A172 (cell line): Measurements from ENCODE around the gene RSPRY1. TPM values are rescaled to one million over a fixed set of nuclear protein-coding genes. Genes with fewer than 3 reads are reported as not detected.

ENCODE experiments used
- DNase-seq: peaks from one replicate; pipeline ENCODE4 v3.0.0-alpha.2; 2015; ENCODE audit warnings: low spot score
- total RNA-seq: library from RNA; depleted of rRNA; stranded (reverse); fragments of >200 nt; shearing (Covaris generic); gene quantifications from 2 replicates; pipeline ENCODE4 v1.2.3, GENCODE V29; 2014

The RSPRY1 gene
- total RNA-seq, 1 experiment from 2014 or later = 25.8 TPM

- no peak for DNase-seq
Observed at GRCh38 chr16:57224651-57225335, 38.7 kb downstream of the RSPRY1 start.

- DNase-seq = no peak
Observed at GRCh38 chr16:57225978-57226377, 39.8 kb downstream of the RSPRY1 start.

- DNase-seq = no peak
Observed at GRCh38 chr16:57226701-57227621, 40.8 kb downstream of the RSPRY1 start.

- DNase-seq = no peak
Observed at GRCh38 chr16:57229079-57229478, 43.0 kb downstream of the RSPRY1 start.

- DNase-seq = no peak
Observed at GRCh38 chr16:57231821-57232350, 45.8 kb downstream of the RSPRY1 start.

- DNase-seq = no peak
Observed at GRCh38 chr16:57233944-57234706, 48.0 kb downstream of the RSPRY1 start.

GRCh38 chr16:57234707-57235092, 48.6 kb downstream of the RSPRY1 start:
- no peak for DNase-seq

GRCh38 chr16:57235128-57236021, 49.2 kb downstream of the RSPRY1 start:
- DNase-seq = peak; percentile 83

GRCh38 chr16:57236022-57236350, 49.9 kb downstream of the RSPRY1 start:
- no peak for DNase-seq

GRCh38 chr16:57238682-57239081, 52.6 kb downstream of the RSPRY1 start:
- DNase-seq = no peak

GRCh38 chr16:57239107-57239506, 53.0 kb downstream of the RSPRY1 start:
- DNase-seq = no peak

GRCh38 chr16:57240851-57241250, 54.7 kb downstream of the RSPRY1 start:
- no peak for DNase-seq

- DNase-seq = no peak
Observed at GRCh38 chr16:57242650-57243049, 56.5 kb downstream of the RSPRY1 start.

GRCh38 chr16:57244463-57244766, 58.3 kb downstream of the RSPRY1 start:
- DNase-seq = no peak

- peak; percentile 95 for DNase-seq
Observed at GRCh38 chr16:57244767-57245471, 58.8 kb downstream of the RSPRY1 start, which contains the start of gene ARL2BP. ARL2BP (plus strand) TSS chr16:57245259; CDS start chr16:57245368, 109 bp downstream.

- peak; percentile 8 for DNase-seq
Observed at GRCh38 chr16:57245472-57246113, 59.5 kb downstream of the RSPRY1 start.

GRCh38 chr16:57251352-57251751, 65.2 kb downstream of the RSPRY1 start:
- DNase-seq = no peak

- DNase-seq = no peak
Observed at GRCh38 chr16:57252148-57252721, 66.1 kb downstream of the RSPRY1 start.

- DNase-seq = no peak
Observed at GRCh38 chr16:57253466-57253865, 67.3 kb downstream of the RSPRY1 start.
